Hematopoietic multipotent progenitor cell treated with erythropoietin and hydrocortisone succinate and interleukin-3 and kit ligand, for 8 days (in vitro differentiated cells): ENCODE results near the gene SLC19A1.
"Not testable (repeated sequence)": the region's sequence is repeated elsewhere in the genome, so short reads cannot be mapped to it uniquely, and the experiment has no call there.

Experiments used
- DNase-seq: peaks from one replicate; pipeline ENCODE4 v3.0.0-alpha.2; 2015

Gene SLC19A1

GRCh38 chr21:45576838-45577737 lies 34.8 kb upstream of the SLC19A1 start:
- DNase-seq: no peak

- DNase-seq: no peak
Observed at GRCh38 chr21:45575993-45576837, 34.0 kb upstream of the SLC19A1 start.

DNA sequence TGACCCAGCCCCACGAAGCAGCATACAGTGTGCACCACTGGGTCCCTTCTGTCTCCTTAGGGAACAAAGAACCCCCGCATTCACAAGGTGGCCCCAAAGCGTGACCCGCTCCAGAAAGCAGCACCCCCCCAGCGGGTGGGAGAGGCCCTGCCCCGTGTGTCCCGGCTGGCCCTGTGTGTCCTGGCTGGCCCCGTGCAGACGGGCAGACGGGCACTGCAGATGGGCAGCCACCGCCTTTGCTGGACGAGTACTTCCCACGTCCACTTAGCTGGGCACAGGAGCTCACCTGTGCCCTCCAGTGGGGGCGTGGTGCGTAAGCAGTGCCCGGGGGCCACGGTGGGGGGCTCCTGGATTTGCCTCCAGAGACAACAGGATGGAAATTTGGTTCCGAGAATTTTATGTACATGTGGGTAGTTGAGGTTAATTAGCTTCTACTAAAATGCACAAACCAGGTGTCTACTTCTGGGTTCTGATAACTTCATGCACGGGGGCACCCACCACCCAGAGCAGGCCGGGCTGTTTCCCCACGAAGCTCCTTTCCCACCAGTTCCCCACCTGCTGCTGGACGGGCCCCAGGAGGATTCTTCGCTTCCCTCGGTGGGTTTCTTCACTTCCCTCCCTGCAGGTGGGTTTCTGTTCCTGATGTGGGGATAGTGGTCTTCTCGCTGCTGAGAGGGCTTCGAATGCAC lies 33.2 kb upstream of the SLC19A1 start:
- no peak for DNase-seq

DNA sequence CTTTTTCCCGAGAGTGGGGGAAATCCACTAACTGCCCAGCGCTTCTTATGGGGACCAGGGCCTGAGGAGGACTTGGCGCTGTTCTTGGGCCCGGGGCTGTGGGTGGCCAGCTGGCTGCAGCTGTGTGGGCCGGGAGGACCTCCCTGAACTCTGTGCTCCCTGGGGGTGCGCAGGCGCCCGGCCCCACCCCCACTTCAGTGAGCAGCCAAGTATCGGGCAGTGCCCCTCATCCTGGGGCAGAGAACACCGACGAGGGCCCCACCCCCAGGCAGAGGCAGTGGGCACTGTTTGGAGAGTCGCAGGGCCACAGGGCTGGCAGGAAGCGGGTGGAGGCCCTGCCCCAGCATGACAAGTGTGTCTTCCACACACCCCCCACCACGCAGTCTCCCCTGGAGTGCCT lies 32.5 kb upstream of the SLC19A1 start:
- DNase-seq: no peak

- DNase-seq: no peak
Observed at GRCh38 chr21:45574081-45574501, 31.9 kb upstream of the SLC19A1 start.

GRCh38 chr21:45573452-45574035 lies 31.3 kb upstream of the SLC19A1 start:
- DNase-seq: no peak

DNA sequence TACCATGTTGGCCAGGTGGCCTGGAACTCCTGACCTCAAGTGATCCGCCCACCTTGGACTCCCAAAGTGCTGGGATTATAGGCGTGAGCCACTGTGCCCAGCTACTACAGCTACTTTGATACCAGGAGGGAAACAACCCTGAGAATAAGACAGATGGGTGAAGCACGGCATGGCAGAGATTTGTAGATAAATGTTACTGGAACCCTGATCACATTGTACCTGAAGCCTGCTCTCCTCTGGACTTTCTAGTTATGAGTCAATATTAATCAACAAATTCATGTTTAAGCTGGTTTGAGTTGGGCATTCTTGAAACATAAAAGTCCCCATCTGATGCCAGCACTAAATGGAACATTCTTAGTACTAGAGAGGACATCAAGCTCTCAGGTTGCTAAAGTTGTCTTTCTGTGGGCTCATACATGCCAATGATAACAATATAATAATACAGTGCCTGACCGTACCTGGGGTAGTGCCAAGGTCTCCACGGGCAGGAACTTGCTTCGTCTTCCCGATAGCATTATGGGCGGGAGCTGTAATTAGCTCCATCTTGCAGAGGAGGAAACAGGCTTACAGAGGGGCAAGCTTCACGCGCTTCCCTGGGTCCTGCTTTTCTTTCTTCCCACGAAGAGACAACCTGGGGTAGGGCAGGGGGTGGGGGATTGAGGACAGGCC lies 30.7 kb upstream of the SLC19A1 start:
- no peak for DNase-seq

DNA sequence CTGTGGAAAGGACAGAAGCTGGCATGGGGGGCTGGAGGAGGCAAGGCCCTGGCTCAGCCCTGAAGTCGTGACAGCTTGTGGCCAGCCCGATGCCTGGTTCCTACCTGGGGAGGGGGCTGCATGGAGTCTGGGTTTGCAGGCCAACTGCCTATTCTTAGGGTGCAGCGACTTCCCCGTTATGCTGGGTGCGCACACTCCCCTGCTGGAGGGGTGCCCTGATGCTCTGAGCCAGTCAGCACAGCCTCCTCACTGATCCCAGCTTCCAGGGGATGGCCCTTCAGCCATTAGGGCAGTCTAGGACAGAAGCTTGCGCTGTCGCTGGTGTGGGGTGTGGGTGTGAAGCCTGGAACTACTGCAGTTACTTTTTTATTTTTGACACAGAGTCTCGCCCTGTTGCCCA lies 30.0 kb upstream of the SLC19A1 start:
- no peak for DNase-seq

GRCh38 chr21:45571641-45572040 lies 29.4 kb upstream of the SLC19A1 start:
- DNase-seq: no peak

DNA sequence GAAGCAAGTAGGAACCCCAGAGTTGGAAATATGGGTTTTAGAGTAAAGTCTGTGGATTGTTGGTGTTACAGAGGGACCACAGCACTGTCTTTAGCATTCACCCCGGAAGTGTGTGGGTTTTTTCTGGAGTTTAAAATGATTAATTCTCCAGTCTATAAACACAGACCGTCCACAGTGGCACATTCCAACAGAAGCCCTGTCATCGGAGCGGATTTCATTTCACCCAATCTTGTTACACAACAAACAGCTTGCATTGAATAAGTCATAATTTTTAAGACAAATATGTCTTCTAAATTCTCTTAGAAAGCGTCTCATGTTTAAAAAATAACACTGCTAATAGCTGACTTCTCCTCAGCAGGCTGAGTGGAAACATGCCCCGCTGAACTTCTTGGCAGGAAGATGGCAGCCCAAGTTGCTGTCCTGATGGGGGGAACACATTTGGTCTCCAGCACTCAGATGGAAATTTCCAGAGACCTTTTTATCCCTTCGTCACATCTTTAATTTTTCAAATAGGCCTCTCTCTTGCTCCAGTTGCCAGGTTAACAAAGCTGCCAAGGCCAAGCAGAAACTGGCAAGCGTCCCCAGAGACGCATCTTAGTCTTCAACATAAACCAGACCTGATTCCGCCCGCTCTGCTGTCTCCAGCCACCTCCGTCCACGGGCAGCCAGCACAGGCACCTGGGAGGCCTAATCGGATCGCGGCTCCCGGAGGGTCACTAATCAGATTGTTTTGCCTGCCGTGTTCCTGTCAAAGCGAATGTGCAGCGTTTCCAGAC lies 28.8 kb upstream of the SLC19A1 start:
- DNase-seq: no peak

DNA sequence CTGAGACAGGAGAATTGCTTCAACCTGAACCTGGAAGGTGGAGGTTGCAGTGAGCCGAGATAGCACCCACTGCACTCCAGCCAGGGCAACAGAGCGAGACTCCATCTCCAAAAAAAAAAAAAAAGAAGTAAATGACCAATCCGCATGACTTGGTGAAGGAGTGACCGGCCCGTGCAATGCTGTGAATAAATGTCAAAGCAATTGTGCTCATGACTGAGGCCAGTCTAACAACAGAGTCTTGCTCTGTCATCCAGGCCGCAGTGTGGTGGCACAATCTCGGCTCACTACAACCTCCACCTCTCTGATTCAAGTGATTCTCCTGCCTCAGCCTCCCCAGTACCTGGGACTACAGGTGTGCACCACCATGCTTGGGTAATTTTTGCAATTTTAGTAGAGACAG lies 27.8 kb upstream of the SLC19A1 start:
- no peak for DNase-seq

DNA sequence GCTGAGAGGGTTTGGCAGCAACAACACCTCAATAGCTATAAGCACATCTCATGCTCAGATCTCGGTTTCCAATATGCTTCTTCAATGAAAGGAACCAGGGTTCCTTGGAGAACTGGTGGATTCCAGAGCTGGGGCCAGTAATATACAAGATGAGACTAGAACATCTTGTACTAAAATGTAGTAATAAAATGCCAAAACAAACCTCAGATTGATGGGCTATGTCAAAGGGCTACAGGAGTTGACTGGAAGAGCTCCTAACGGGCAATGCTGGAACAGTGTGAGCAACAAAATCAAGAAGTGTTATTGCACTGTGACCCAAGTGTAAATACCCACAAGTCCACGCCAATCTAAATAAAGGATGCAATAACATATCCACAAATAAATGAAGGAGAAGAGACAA lies 26.1 kb upstream of the SLC19A1 start:
- no peak for DNase-seq

GRCh38 chr21:45564137-45564536 lies 21.9 kb upstream of the SLC19A1 start:
- DNase-seq: not testable (repeated sequence)

GRCh38 chr21:45562965-45563364 lies 20.7 kb upstream of the SLC19A1 start:
- DNase-seq: no peak

DNA sequence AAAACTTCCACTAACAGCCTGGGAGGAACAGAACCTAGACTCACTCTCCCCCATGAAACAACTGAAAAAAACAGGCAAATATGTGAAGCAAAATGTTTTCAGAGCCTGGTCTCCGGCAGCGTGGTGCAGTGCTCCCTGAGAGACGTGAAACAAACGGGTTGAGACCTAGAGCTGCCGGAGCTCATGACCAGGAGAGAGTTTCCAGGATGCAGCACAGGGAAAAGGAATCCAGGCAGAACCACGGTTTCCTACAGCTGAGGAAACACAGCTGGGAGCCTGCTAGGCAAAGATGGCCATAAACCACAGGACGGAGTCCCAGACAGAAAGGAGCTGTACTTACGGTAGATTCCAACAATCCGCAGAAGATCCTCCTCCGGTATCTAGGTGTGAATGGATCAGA lies 20.2 kb upstream of the SLC19A1 start:
- no peak for DNase-seq

DNA sequence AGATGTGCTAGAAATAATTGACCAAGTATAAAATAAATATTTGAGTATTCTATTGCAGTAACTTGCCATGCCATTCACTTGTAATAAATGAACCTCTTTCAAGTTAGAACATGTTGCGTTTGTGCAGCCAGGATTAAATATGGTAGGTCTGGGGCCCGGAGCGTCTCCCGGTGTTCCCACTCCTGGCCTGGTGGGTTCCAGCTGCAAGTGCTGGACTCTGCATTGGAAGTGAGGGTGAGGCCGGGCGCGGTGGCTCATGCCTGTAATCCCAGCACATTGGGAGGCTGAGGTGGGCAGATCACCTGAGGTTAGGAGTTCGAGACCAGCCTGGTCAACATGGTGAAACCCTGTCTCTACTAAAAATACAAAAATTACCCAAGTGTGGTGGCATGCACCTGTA lies 19.0 kb upstream of the SLC19A1 start:
- not testable (repeated sequence) for DNase-seq

- no peak for DNase-seq
Observed at GRCh38 chr21:45560106-45561021, 18.1 kb upstream of the SLC19A1 start.

DNA sequence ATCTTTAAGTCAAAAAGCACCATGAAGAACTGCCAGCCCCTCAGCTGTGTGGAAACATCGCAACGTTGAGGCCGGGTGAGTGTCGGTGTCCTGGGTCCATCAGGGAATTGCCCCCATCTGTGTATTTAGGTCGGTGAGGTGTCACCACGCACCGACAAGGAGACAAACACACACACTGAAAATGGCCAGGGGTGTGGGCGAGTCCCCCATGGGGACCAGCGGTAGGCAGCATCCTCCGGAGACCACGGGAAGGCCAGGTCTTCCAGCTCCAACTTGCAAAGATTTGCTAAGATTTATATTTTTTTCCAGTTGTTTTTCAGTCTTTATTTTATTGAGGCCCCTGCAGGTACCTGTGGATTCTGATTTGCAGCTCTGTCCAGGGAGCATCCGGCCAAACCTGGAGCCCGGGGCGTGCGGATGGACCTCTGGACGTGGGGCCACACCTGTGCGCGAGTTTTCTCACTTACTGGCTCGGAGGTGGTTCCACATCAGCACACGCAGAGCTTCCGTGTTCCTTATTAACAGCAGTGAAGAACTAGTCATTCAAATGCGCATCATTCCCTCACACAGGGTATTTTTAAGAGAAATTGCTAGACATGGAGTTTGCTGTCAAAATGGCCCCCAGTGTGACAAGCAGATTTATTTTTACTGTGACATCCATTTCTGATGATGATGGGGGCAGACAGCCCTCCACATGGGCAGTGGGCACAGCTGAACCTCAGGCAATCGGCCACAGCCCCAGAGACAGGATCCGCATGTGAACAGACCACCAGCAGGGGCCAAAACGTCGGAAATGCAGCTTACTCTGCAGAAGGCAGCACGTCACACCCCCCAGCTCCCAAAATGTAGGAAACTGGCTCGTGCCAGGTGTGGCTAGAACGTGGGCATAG lies 17.2 kb upstream of the SLC19A1 start:
- DNase-seq: no peak

- DNase-seq: no peak
Observed at GRCh38 chr21:45558044-45558721, 15.9 kb upstream of the SLC19A1 start.
